NCI-H1092 (cell line): ENCODE measurements around the gene CGB3.
"Not testable (repeated sequence)": the region's sequence is repeated elsewhere in the genome, so short reads cannot be mapped to it uniquely, and the experiment has no call there.

Source experiments
- DNase-seq: peaks from one replicate; lab custom pipeline; 2025; lab: John Stamatoyannopoulos, UW

CGB3 gene

GRCh38 chr19:49042666-49043065 is 18.5 kb upstream of the CGB3 start:
- DNase-seq: not testable (repeated sequence)

DNA sequence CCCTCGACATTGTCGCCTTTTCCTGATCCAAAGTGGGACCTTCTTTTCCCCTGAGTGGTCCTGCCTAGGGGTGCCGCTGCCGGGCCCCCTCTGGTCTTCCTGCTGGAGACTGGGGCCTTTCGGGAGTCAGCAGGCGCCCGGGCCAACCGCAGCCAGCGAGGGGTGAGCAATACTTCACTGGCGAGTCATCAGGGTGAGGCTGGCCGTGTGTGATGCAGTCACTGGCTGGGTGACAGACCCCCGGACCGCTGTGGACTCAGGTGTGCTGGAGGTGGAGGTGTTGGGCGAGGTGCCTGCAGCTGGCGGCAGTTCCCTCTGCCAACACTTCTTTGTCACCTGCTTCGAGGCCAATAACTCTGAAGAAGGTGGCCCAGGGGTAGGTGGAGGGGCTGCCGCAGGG is 18.0 kb upstream of the CGB3 start:
- no peak for DNase-seq

DNA sequence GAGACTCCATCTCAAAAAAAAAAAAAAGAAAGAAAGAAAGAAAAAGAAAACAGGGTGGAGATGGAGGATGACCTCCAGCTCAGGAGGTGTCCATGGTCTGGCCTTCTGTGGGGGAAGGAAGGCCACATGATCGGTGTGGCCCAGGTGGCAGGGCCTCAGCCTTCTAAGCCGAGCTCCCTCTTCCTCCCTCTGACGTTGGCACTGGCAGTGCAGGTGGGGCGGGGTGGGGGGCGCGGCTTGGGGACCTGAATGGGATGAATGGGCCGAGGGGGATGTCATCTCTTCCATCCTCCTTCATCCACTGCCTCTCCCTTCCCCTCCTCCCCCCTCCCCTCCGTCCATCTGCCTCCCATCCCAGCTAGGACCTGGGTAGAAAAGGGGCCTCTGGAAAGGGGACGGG is 15.6 kb upstream of the CGB3 start:
- DNase-seq: not testable (repeated sequence)

DNA sequence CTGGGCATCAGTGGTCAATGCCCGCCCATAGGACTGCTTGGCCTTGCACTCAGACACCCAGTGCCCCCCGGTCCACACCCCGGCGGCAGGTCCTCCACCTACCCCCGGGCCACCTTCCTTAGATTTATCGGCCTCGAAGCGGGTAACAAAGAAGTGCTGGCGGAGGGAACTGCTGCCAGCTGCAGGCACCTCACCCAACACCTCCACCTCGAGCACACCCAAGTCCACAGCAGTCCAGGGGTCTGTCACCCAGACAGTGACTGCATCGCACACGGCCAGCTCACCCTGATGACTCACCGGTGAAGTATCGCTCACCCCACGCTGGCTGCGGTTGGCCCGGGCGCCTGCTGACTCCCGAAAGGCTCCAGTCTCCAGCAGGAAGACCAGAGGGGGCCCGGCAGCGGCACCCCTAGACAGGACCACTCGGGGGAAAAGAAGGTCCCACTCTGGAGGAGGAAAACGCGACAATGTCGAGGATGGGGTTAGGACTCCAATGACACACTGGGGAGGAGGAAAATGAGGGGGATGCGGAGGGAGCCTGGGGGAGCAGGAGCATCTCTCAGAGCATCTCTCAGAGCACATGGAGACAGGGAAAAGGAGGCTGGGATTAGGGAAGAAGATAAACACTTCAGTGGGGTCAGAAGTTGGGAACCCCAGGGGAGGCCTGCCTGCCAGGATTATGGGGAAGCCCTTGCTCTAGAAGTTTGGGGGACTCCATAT is 14.6 kb upstream of the CGB3 start:
- DNase-seq: not testable (repeated sequence)

DNA sequence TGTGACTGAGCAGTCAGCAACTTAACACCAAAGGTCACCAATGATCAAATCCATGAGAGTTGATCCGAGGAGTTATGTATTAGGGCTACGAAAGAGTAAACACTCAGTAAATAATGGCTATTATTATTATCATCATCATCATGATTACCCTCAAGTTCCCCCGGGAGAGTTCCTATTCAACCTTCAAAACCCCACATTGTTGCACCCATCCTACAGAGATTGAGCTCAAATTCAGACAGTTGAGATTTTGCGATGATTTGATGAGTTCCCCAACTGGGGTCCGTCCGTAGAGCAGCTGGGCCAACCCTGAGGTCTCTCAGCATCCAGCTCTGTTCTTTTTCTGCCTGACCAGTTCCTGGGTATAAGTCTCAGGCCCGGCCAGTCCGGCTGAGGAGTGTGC is 14.0 kb upstream of the CGB3 start:
- DNase-seq: not testable (repeated sequence)

DNA sequence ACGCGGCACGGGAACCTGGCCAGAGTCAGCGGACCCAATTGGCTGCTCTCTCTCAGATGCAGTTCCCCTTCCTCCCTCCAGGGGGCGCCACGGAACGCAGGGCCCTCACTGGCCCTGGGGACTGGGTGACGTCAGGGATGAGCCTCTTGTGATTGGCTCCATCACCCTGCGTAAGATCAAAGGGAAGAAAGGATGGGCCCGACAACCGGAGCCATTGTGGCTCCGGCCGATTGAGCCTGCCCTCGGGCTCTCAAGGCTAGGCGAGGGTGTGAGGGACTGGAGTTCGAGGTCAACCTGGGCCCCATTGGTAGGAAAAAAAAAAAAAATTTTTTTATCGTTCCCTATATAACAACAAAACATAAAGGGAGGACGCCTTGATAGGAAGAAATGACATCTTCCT is 12.7 kb upstream of the CGB3 start, which contains the start of gene CGB1:
CGB1 (minus strand) TSS at position 81 of the 400 bp plus-strand sequence. CDS start 184 bp downstream, outside the sequence.
- not testable (repeated sequence) for DNase-seq

GRCh38 chr19:49031642-49032301 is 7.6 kb upstream of the CGB3 start, which contains the start of gene CGB2:
Gene CGB2 (plus strand): TSS chr19:49031890. CDS start chr19:49032096, 206 bp downstream.
- DNase-seq: not testable (repeated sequence)

DNA sequence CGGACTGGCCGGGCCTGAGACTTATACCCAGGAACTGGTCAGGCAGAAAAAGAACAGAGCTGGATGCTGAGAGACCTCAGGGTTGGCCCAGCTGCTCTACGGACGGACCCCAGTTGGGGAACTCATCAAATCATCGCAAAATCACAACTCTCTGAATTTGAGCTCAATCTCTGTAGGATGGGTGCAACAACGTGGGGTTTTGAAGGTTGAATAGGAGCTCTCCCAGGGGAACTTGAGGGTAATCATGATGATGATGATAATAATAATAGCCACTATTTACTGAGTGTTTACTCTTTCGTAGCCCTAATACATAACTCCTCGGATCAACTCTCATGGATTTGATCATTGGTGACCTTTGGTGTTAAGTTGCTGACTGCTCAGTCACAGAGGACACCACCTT is 6.2 kb upstream of the CGB3 start:
- DNase-seq: not testable (repeated sequence)

GRCh38 chr19:49029749-49030148 is 5.6 kb upstream of the CGB3 start:
- not testable (repeated sequence) for DNase-seq

DNA sequence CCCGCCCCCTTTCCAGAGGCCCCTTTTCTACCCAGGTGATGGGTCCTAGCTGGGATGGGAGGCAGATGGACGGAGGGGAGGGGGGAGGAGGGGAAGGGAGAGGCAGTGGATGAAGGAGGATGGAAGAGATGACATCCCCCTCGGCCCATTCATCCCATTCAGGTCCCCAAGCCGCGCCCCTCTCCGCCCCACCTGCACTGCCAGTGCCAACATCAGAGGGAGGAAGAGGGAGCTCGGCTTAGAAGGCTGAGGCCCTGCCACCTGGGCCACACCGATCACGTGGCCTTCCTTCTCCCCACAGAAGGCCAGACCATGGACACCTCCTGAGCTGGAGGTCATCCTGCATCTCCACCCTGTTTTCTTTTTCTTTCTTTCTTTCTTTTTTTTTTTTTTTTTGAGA is 4.6 kb upstream of the CGB3 start:
- not testable (repeated sequence) for DNase-seq

DNA sequence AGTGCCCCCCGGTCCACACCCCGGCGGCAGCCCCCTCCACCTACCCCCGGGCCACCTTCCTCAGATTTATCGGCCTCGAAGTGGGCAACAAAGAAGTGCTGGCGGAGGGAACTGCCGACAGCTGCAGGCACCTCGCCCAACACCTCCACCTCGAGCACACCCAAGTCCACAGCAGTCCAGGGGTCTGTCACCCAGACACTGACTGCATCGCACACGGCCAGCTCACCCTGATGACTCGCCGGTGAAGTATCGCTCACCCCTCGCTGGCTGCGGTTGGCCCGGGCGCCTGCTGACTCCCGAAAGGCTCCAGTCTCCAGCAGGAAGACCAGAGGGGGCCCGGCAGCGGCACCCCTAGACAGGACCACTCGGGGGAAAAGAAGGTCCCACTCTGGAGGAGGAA is 1.5 kb upstream of the CGB3 start:
- not testable (repeated sequence) for DNase-seq

DNA sequence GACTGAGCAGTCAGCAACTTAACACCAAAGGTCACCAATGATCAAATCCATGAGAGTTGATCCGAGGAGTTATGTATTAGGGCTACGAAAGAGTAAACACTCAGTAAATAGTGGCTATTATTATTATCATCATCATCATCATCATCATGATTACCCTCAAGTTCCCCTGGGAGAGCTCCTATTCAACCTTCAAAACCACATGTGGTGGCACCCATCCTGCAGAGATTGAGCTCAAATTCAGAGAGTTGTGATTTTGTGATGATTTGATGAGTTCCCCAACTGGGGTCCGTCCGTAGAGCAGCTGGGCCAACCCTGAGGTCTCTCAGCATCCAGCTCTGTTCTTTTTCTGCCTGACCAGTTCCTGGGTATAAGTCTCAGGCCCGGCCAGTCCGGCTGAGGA is 955 bp upstream of the CGB3 start:
- DNase-seq: not testable (repeated sequence)

GRCh38 chr19:49022116-49022515 is 2.0 kb downstream of the CGB3 start:
- DNase-seq: no peak

GRCh38 chr19:49020931-49021895 is 2.9 kb downstream of the CGB3 start:
- DNase-seq: no peak

DNA sequence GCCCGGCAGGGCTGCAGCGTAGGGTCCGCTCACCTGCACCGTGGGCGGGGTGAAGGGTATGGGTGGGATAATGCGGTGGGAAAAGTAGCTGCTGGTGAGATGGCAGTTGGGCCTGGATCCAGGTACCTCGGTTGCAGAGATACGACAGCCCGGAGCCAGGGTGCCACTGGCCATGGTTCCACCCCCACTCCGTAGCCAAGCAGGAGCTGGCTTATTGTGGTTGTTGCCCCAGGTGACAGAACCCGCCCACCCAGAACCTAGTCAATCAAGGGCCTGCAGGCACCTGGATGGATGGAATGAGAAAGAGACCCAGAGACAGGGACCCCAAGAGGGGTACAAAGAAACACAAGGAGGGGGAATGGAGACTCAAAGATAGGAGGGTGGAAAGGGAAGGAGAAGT is 3.8 kb downstream of the CGB3 start:
- DNase-seq: no peak

- DNase-seq: peak; percentile 10
Measured at GRCh38 chr19:49019242-49019932, 4.7 kb downstream of the CGB3 start.

DNA sequence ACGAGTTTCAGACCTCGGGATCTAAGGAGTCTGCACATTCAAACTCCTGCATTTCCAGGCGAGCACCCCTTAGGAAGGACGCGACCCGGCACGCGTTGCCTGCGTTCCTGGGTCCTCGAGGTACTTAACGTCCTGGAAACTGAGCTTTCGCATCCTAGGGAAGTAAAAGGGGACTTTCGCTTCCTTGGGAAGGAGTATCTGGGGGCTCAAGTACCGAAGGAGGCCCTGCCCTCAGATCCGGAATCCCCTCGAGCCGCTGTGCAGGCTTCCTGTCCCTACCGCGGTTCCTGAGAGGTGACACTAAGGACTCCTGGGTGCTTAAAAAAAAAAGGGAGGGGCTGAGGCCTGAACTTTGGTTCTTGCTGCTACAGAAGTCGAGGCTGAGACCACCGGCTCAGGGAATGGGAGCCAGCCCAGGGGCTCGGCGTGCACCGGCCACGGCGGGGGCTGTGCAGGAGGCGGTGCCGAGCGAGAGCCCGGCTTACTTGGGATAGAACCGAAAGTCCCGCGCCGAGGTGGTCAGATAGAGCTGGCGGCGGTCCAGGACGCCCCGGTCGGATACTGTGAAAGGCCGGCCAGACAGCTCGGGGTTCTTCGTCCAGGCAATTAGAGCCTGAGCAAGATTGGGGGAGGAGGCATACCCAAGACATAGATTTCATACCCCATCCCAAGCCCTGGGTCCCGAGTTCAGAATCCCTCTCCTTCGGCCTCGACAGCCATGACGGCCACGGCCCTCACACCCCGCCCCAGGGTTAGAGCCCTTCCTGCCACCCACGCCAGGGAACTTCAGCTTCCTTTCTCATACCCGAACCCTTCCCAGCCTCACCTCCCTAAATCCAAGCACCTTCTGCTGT is 5.5 kb downstream of the CGB3 start:
- DNase-seq: not testable (repeated sequence)

DNA sequence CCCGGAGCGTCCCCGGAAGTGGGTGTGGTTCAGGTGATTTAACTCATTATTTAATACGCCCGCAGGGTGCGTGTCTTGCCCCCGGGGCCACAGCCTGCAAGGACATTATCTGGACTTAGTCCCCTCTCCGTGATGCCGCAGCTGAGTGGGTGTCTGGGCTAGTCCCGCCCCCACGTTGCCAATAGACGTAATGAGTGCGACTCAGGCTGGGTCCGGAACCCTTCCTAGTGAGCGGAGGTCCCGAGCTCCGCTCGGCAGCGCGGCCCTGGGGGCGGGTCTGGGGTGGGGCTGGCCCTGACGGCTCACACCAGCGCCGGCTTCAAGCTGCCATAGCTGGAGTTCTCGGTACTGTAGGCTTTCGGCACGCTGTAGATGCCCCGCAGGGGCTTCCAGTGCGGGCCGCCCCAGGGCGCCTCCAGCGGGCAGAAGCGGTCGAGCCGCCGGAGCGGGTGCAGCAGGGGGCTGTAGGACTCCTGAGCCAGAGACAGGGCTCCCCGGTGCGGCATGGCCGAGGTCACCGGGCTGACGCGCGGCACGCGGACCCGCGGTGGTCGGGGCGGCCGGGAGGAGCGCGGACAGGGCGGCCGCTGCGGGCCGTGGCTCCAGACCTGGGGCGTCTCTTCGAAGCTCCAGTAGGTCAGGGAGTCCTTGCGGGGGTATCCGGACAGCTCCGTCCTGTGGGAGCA is 6.3 kb downstream of the CGB3 start:
- no peak for DNase-seq

DNA sequence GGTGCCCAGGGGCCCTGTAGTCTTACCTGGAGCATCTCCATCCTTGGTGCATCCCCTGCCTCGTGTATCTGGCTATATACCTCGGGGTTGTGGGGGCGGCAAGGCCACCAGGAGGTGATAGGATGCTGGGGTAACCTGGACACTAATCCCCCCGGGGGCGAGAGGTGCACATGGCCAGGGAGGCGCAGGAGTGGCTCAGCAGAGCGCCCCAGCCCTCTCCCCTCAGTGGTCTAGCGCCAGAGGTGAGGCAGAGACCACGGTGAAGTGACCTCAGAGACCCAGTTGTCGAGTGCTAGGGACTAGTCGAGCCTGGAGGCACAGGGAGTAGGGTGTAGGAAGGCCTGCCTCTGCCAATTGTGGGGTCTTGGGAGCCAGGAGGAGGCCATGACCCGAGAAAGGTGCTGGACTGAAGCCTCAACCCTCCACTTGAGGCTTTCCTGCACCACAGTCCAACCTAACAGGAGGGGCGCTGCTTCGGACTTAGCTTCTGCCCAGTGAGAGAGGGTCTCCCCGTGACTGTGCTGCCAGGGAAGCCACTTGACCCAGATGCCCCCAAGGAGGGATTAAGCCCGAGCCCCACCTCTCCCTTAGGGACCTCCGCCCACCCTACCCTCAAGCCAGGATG is 7.0 kb downstream of the CGB3 start, which contains the start of gene LHB:
LHB (minus strand) TSS at position 51 of the 625 bp plus-strand sequence; CDS start at position 41, 10 bp downstream.
- no peak for DNase-seq
